Prostate gland (tissue), 2 donors: ENCODE results near the gene CAPS.

Experiments used
- CTCF ChIP-seq, 4 experiments: fragments of 200-600 bp in 2 of 4; fragments of 450-650 bp in 2 of 4; sonication (generic) in 2 of 4; IDR thresholded peaks; 1 replicate in 3 of 4; 2 replicates in 1 of 4; pipeline ENCODE4 v1.5.1; 2016 to 2019; ENCODE audit warnings: antibody characterized with exemption in 4 of 4, mild to moderate bottlenecking in 2 of 4, moderate library complexity in 2 of 4
- POLR2A ChIP-seq: fragments of 450-650 bp; IDR thresholded peaks from one replicate; pipeline ENCODE4 v1.6.1; 2016; ENCODE audit warnings: antibody characterized with exemption, mild to moderate bottlenecking
- POLR2AphosphoS5 ChIP-seq: sonication (generic); formaldehyde crosslinking; IDR thresholded peaks from one replicate; pipeline ENCODE4 v1.6.1; 2017; ENCODE audit warnings: antibody characterized with exemption

- TF ChIP-seq CTCF (IDR thresholded peaks at IDR 0.05) = no peak
- TF ChIP-seq POLR2AphosphoS5 = no peak
- no peak for TF ChIP-seq POLR2A
These were observed 23.5 kb downstream of the CAPS start for GRCh38 chr19:5937550-5937949.
